H9 (cell line): Measurements from ENCODE around the gene MYH11. TPM values are rescaled to one million over a fixed set of nuclear protein-coding genes. Genes with fewer than 3 reads are reported as not detected.

Experiments used
- DNase-seq: peaks from one replicate; pipeline ENCODE4 v3.0.0-alpha.2; 2017
- H2AFZ ChIP-seq: one replicate; pipeline ENCODE4 v1.6.1; 2013; ENCODE audit warnings: mild to moderate bottlenecking, low read length, control low read depth, moderate library complexity
- H2AK5ac ChIP-seq: 2 replicates; pipeline ENCODE4 v1.6.1; 2013; ENCODE audit warnings: low read length, control low read depth, mixed read lengths; ENCODE audit not compliant: insufficient read length
- H2BK120ac ChIP-seq: one replicate; pipeline ENCODE4 v1.6.1; 2013; ENCODE audit warnings: low read depth, mild to moderate bottlenecking, low read length, control low read depth, inconsistent platforms; ENCODE audit not compliant: poor library complexity, severe bottlenecking
- H2BK12ac ChIP-seq: 2 replicates; pipeline ENCODE4 v1.6.1; 2013; ENCODE audit warnings: low read length, control low read depth, mixed read lengths, low read depth; ENCODE audit not compliant: insufficient read length
- H2BK15ac ChIP-seq: 2 replicates; pipeline ENCODE4 v1.6.1; 2013; ENCODE audit warnings: low read depth, low read length, control low read depth
- H2BK20ac ChIP-seq: one replicate; pipeline ENCODE4 v1.6.1; 2013; ENCODE audit warnings: low read depth, mild to moderate bottlenecking, low read length, control low read depth, inconsistent platforms; ENCODE audit not compliant: poor library complexity, severe bottlenecking
- H2BK5ac ChIP-seq: 2 replicates; pipeline ENCODE4 v1.6.1; 2013; ENCODE audit warnings: low read length, control low read depth, mixed read lengths; ENCODE audit not compliant: insufficient read length
- H3K14ac ChIP-seq: 2 replicates; pipeline ENCODE4 v1.6.1; 2013; ENCODE audit warnings: low read length, control low read depth; ENCODE audit not compliant: insufficient read depth
- H3K18ac ChIP-seq: 2 replicates; pipeline ENCODE4 v1.6.1; 2013; ENCODE audit warnings: low read depth, mild to moderate bottlenecking, mixed read lengths, low read length, control low read depth; ENCODE audit not compliant: insufficient read length
- H3K23ac ChIP-seq: 2 replicates; pipeline ENCODE4 v1.6.1; 2013; ENCODE audit warnings: low read length, control low read depth, mixed read lengths, low read depth; ENCODE audit not compliant: insufficient read length
- H3K23me2 ChIP-seq: 2 replicates; pipeline ENCODE4 v1.6.1; 2013; ENCODE audit warnings: low read depth, mild to moderate bottlenecking, mixed read lengths, low read length, control low read depth; ENCODE audit not compliant: insufficient read length, poor library complexity, severe bottlenecking
- H3K27ac ChIP-seq: 2 replicates; pipeline ENCODE4 v1.5.1; 2013; ENCODE audit warnings: low read length, control low read depth, mixed read lengths, low read depth; ENCODE audit not compliant: insufficient read length
- H3K27me3 ChIP-seq: 2 replicates; pipeline ENCODE4 v1.6.1; 2013; ENCODE audit warnings: low read length, control low read depth, inconsistent platforms; ENCODE audit not compliant: insufficient read depth
- H3K4ac ChIP-seq: 2 replicates; pipeline ENCODE4 v1.6.1; 2013; ENCODE audit warnings: low read depth, mild to moderate bottlenecking, control low read depth, inconsistent platforms, low read length, moderate library complexity
- H3K4me1 ChIP-seq: 2 replicates; pipeline ENCODE4 v1.6.1; 2013; ENCODE audit warnings: low read length, control low read depth, inconsistent platforms; ENCODE audit not compliant: insufficient read depth
- H3K4me2 ChIP-seq: 2 replicates; pipeline ENCODE4 v1.6.1; 2013; ENCODE audit warnings: low read length, control low read depth, mixed read lengths; ENCODE audit not compliant: insufficient read length, insufficient read depth
- H3K56ac ChIP-seq: 2 replicates; pipeline ENCODE4 v1.6.1; 2013; ENCODE audit warnings: low read depth, mild to moderate bottlenecking, mixed read lengths, low read length, control low read depth; ENCODE audit not compliant: insufficient read length
- H3K79me1 ChIP-seq: 2 replicates; pipeline ENCODE4 v1.6.1; 2013; ENCODE audit warnings: low read depth, mild to moderate bottlenecking, moderate library complexity, low read length, control low read depth, inconsistent platforms; ENCODE audit not compliant: insufficient read depth, poor library complexity, severe bottlenecking
- H3K79me2 ChIP-seq: 2 replicates; pipeline ENCODE4 v1.6.1; 2013; ENCODE audit warnings: low read length, control low read depth, inconsistent platforms; ENCODE audit not compliant: insufficient read depth
- H3K9ac ChIP-seq: 2 replicates; pipeline ENCODE4 v1.6.1; 2013; ENCODE audit warnings: low read length, control low read depth, mixed read lengths; ENCODE audit not compliant: insufficient read length; ENCODE audit errors: extremely low read depth
- H3K9me3 ChIP-seq: one replicate; pipeline ENCODE4 v1.6.1; 2013; ENCODE audit warnings: low read depth, low read length, inconsistent platforms; ENCODE audit not compliant: control insufficient read depth
- H3T11ph ChIP-seq: one replicate; pipeline ENCODE4 v1.6.1; 2013; ENCODE audit warnings: mild to moderate bottlenecking, low read length, control low read depth, inconsistent platforms
- H4K20me1 ChIP-seq: one replicate; pipeline ENCODE4 v1.6.1; 2013; ENCODE audit not compliant: control insufficient read depth, insufficient read length, insufficient read depth
- H4K5ac ChIP-seq: 2 replicates; pipeline ENCODE4 v1.6.1; 2013; ENCODE audit warnings: low read depth, mild to moderate bottlenecking, mixed read lengths, low read length, control low read depth; ENCODE audit not compliant: insufficient read length
- H4K8ac ChIP-seq: replicated peaks from 2 replicates; pipeline ENCODE4 v1.6.1; 2013; ENCODE audit warnings: low read length, control low read depth, mixed read lengths, low read depth; ENCODE audit not compliant: insufficient read length
- H4K91ac ChIP-seq: 2 replicates; pipeline ENCODE4 v1.6.1; 2013; ENCODE audit warnings: low read depth, mild to moderate bottlenecking, moderate library complexity, mixed read lengths, low read length, control low read depth; ENCODE audit not compliant: insufficient read length
- H3K27ac Mint-ChIP-seq, 3 experiments: 2 replicates in 2 of 3; 3 replicates in 1 of 3; pipeline ENCODE4 v1.8.0; 2020 to 2021; ENCODE audit warnings: mixed read lengths in 3 of 3, mild to moderate bottlenecking in 1 of 3, moderate library complexity in 1 of 3
- H3K27me3 Mint-ChIP-seq: 2 replicates; pipeline ENCODE4 v1.8.0; 2021; ENCODE audit warnings: low read depth, mild to moderate bottlenecking, moderate library complexity, mixed read lengths
- H3K36me3 Mint-ChIP-seq, 3 experiments: 2 replicates in 2 of 3; 3 replicates in 1 of 3; pipeline ENCODE4 v1.8.0; 2020 to 2021; ENCODE audit warnings: low read depth in 3 of 3, mixed read lengths in 3 of 3; ENCODE audit not compliant: insufficient read depth in 1 of 3
- H3K4me1 Mint-ChIP-seq, 2 experiments: 2 replicates each; pipeline ENCODE4 v1.8.0; 2020; ENCODE audit warnings: mixed read lengths in 2 of 2
- H3K4me3 Mint-ChIP-seq, 2 experiments: 2 replicates in 1 of 2; 3 replicates in 1 of 2; pipeline ENCODE4 v1.8.0; 2020 to 2021; ENCODE audit warnings: mild to moderate bottlenecking in 2 of 2, mixed read lengths in 2 of 2, moderate library complexity in 1 of 2
- H3K9me3 Mint-ChIP-seq, 2 experiments: 2 replicates in 1 of 2; 3 replicates in 1 of 2; pipeline ENCODE4 v1.8.0; 2020; ENCODE audit warnings: mild to moderate bottlenecking in 2 of 2, mixed read lengths in 2 of 2, moderate library complexity in 1 of 2
- WGBS: extraction: QIAGEN DNeasy Blood & Tissue Kit; methylation state at CpG from one replicate; pipeline ENCODE4 v1.1.7; 2013; ENCODE audit warnings: missing lambda C conversion rate, low lambda C conversion rate, mixed read lengths; ENCODE audit not compliant: insufficient read length; ENCODE audit errors: extremely low coverage; 5-methylcytosine and 5-hydroxymethylcytosine counted together
- total RNA-seq: library from RNA; stranded (reverse); gene quantifications from 2 replicates; pipeline ENCODE4 v1.2.1, GENCODE V29; 2021
- TF ChIP-seq, protein P1 (sequence below): fragments of 200-600 bp; sonication (generic); conservative IDR thresholded peaks from 3 replicates; pipeline ENCODE4 v1.8.0; 2021; ENCODE audit warnings: antibody characterized with exemption, mild to moderate bottlenecking

The MYH11 gene
- total RNA-seq, 1 experiment from 2014 or later, result 0.42 TPM

DNA sequence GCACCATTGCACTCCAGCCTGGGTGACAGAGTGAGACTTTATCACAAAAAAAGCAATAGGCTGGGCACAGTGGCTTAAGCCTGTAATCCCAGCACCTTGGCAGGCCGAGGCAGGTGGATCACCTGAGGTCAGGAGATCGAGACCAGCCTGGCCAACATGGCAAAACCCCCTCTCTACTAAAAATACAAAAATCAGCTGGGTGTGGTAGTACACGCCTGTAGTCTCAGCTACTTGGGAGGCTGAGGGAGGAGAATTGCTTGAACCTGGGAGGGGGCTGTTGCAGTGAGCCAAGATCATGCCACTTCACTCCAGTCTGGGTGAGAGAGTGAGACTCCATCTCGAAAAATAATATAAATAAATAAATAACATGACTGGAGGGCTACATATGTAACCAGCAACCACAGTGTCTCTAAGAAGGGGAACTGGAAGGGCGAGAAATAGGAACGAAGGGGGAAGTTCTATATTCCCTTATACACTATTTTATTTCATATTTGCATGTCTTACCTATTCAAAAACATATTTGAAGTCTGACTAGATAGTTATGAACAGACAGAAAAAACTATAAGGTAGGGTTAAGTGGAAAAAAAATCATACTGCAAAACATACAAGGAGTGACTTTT lies 25.9 kb downstream of the MYH11 start:
- H2BK5ac ChIP-seq, result no peak overlapping the region
- DNase-seq, result no peak
- no peaks in the 10 kb centered on the region for H3K27me3 Mint-ChIP-seq
- H3K79me1 ChIP-seq, result no peaks in the 10 kb centered on the region
- no peak overlapping the region for H3K27ac ChIP-seq
- H3K4me1 Mint-ChIP-seq, result peaks cover 2 to 3% of the 10 kb centered on the region in 2 experiments; a peak in 1 of 4 replicates
- H2AK5ac ChIP-seq, result no peak overlapping the region
- H3K9me3 ChIP-seq, result no peaks in the 10 kb centered on the region
- H3K4me3 Mint-ChIP-seq, result no peak overlapping the region
- no peaks in the 10 kb centered on the region for H3K4me1 ChIP-seq
- no peak overlapping the region for H4K8ac ChIP-seq
- no peak overlapping the region for H2AFZ ChIP-seq
- no peak overlapping the region for H3K9ac ChIP-seq
- no peak overlapping the region for H3K27ac Mint-ChIP-seq
- H3K27me3 ChIP-seq, result no peaks in the 10 kb centered on the region
- no peak overlapping the region for H2BK15ac ChIP-seq
- H2BK20ac ChIP-seq, result no peak overlapping the region
- no peak overlapping the region for H2BK12ac ChIP-seq
- H3K18ac ChIP-seq, result no peak overlapping the region
- H3T11ph ChIP-seq, result no peak overlapping the region
- WGBS, result no CpG with 5 or more reads among the region's 6 CpGs
- H3K4ac ChIP-seq, result no peak overlapping the region
- H3K36me3 Mint-ChIP-seq, result no peaks in the 10 kb centered on the region
- H3K23me2 ChIP-seq, result no peaks in the 10 kb centered on the region
- H3K56ac ChIP-seq, result no peak overlapping the region
- TF ChIP-seq, protein P1, sequence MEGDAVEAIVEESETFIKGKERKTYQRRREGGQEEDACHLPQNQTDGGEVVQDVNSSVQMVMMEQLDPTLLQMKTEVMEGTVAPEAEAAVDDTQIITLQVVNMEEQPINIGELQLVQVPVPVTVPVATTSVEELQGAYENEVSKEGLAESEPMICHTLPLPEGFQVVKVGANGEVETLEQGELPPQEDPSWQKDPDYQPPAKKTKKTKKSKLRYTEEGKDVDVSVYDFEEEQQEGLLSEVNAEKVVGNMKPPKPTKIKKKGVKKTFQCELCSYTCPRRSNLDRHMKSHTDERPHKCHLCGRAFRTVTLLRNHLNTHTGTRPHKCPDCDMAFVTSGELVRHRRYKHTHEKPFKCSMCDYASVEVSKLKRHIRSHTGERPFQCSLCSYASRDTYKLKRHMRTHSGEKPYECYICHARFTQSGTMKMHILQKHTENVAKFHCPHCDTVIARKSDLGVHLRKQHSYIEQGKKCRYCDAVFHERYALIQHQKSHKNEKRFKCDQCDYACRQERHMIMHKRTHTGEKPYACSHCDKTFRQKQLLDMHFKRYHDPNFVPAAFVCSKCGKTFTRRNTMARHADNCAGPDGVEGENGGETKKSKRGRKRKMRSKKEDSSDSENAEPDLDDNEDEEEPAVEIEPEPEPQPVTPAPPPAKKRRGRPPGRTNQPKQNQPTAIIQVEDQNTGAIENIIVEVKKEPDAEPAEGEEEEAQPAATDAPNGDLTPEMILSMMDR, result no peak
- no peak overlapping the region for H2BK120ac ChIP-seq
- H3K14ac ChIP-seq, result no peak overlapping the region
- H4K91ac ChIP-seq, result no peak overlapping the region
- no peaks in the 10 kb centered on the region for H3K79me2 ChIP-seq
- H3K9me3 Mint-ChIP-seq, result no peaks in the 10 kb centered on the region
- no peak overlapping the region for H3K23ac ChIP-seq
- no peak overlapping the region for H4K5ac ChIP-seq
- H4K20me1 ChIP-seq, result no peaks in the 10 kb centered on the region
- H3K4me2 ChIP-seq, result no peak overlapping the region
